H1 (cell line): Measurements from ENCODE around the gene CD8B2. TPM values are rescaled to one million over a fixed set of nuclear protein-coding genes. Genes with fewer than 3 reads are reported as not detected.

Source experiments
- CTCF ChIA-PET: fragments of 300-600 bp; sonication (Branson Sonifier 250); formaldehyde crosslinking; loops from one replicate; lab custom pipeline; 2021; ENCODE audit not compliant: partially characterized antibody; lab: Charles Lee
- POLR2A ChIA-PET: fragments of 300-600 bp; sonication (Branson Sonifier 250); formaldehyde crosslinking; loops from one replicate; lab custom pipeline; 2021; ENCODE audit warnings: inconsistent platforms; ENCODE audit not compliant: partially characterized antibody; lab: Charles Lee
- DNase-seq, 2 experiments: peaks; one replicate each; pipeline versions ENCODE4 v3.0.0 to v3.0.0-alpha.2; 2010 to 2022; ENCODE audit warnings: low spot score in 2 of 2, low read depth in 1 of 2, mixed read lengths in 1 of 2
- FAIRE-seq: peaks from 2 replicates; lab custom pipeline; 2011; peaks lifted over from hg19 to GRCh38; lab: Jason Lieb, UNC
- H2AFZ ChIP-seq: 2 replicates; pipeline ENCODE4 v1.8.1; 2012; ENCODE audit warnings: low read length, inconsistent platforms
- H2AK5ac ChIP-seq: 2 replicates; pipeline ENCODE4 v1.6.1; 2013; ENCODE audit warnings: low read depth, low read length
- H2BK120ac ChIP-seq: replicated peaks from 2 replicates; pipeline ENCODE3; 2013; ENCODE audit warnings: low read depth, low read length, inconsistent platforms
- H2BK12ac ChIP-seq: 2 replicates; pipeline ENCODE4 v1.6.1; 2013; ENCODE audit warnings: low read depth, low read length
- H2BK15ac ChIP-seq: 2 replicates; pipeline ENCODE4 v1.6.1; 2013; ENCODE audit warnings: low read length
- H2BK20ac ChIP-seq: 2 replicates; pipeline ENCODE4 v1.6.1; 2013; ENCODE audit warnings: low read length
- H2BK5ac ChIP-seq: 2 replicates; pipeline ENCODE4 v1.6.1; 2013; ENCODE audit warnings: low read depth, low read length
- H3K14ac ChIP-seq: 2 replicates; pipeline ENCODE4 v1.6.1; 2013; ENCODE audit warnings: inconsistent platforms; ENCODE audit not compliant: insufficient read length
- H3K18ac ChIP-seq: 2 replicates; pipeline ENCODE4 v1.6.1; 2013; ENCODE audit warnings: low read length; ENCODE audit errors: extremely low read depth
- H3K23ac ChIP-seq: 2 replicates; pipeline ENCODE4 v1.6.1; 2013; ENCODE audit warnings: inconsistent platforms; ENCODE audit not compliant: insufficient read length
- H3K23me2 ChIP-seq: 2 replicates; pipeline ENCODE4 v1.6.1; 2013; ENCODE audit warnings: low read depth, low read length
- H3K27ac ChIP-seq: 2 replicates; pipeline ENCODE4 v1.6.1; 2011; ENCODE audit warnings: low read depth, low read length, inconsistent platforms
- H3K27me3 ChIP-seq, 4 experiments: replicated peaks in 1 of 4; 1 replicate in 1 of 4; 2 replicates in 3 of 4; pipeline versions ENCODE4 v1.6.1 to v1.8.1; 2011 to 2013; ENCODE audit warnings: low read length in 3 of 4, mild to moderate bottlenecking in 3 of 4, inconsistent platforms in 2 of 4, mixed read lengths in 2 of 4, moderate library complexity in 1 of 4; ENCODE audit not compliant: control insufficient read depth in 3 of 4, insufficient read depth in 3 of 4; ENCODE audit errors: extremely low read depth in 1 of 4
- H3K36me3 ChIP-seq, 4 experiments: 2 replicates each; pipeline versions ENCODE4 v1.6.1 to v1.8.1; 2011 to 2013; ENCODE audit warnings: mild to moderate bottlenecking in 4 of 4, low read length in 3 of 4, moderate library complexity in 2 of 4, control low read depth in 1 of 4, inconsistent platforms in 1 of 4; ENCODE audit not compliant: insufficient read depth in 4 of 4, control insufficient read depth in 2 of 4
- H3K4ac ChIP-seq: replicated peaks from 2 replicates; pipeline ENCODE3; 2013; ENCODE audit warnings: low read length, low read depth, mixed read lengths, inconsistent platforms; ENCODE audit not compliant: insufficient read length
- H3K4me1 ChIP-seq, 4 experiments: replicated peaks in 1 of 4; 1 replicate in 1 of 4; 2 replicates in 3 of 4; pipeline versions ENCODE4 v1.6.1 to v1.8.1; 2011 to 2013; ENCODE audit warnings: low read length in 3 of 4, inconsistent platforms in 2 of 4, mixed read lengths in 1 of 4; ENCODE audit not compliant: insufficient read depth in 4 of 4, control insufficient read depth in 3 of 4
- H3K4me2 ChIP-seq, 2 experiments: 2 replicates each; pipeline versions ENCODE4 v1.6.1 to v1.8.1; 2011 to 2013; ENCODE audit warnings: low read depth in 2 of 2, low read length in 2 of 2, control low read depth in 1 of 2, inconsistent platforms in 1 of 2, mild to moderate bottlenecking in 1 of 2; ENCODE audit not compliant: insufficient read depth in 1 of 2
- H3K4me3 ChIP-seq, 4 experiments: fragments of 200-600, 300-600 bp in 1 of 4; sonication (generic), shearing (Covaris generic), sonication (Bioruptor Twin) in 1 of 4; 2 replicates each; pipeline versions ENCODE4 v1.5.1 to v1.8.1; 2011 to 2016; ENCODE audit warnings: low read length in 4 of 4, low read depth in 3 of 4, control low read depth in 2 of 4, inconsistent platforms in 2 of 4, mild to moderate bottlenecking in 2 of 4, mixed read lengths in 1 of 4, moderate library complexity in 1 of 4; ENCODE audit not compliant: insufficient read depth in 2 of 4; ENCODE audit errors: extremely low read depth in 1 of 4
- H3K56ac ChIP-seq: replicated peaks from 2 replicates; pipeline ENCODE3; 2013; ENCODE audit warnings: low read depth, mild to moderate bottlenecking, mixed read lengths, low read length, inconsistent platforms; ENCODE audit not compliant: insufficient read length
- H3K79me1 ChIP-seq: 2 replicates; pipeline ENCODE4 v1.6.1; 2013; ENCODE audit warnings: low read depth, low read length, control low read depth
- H3K79me2 ChIP-seq, 2 experiments: 2 replicates each; pipeline versions ENCODE4 v1.6.1 to v1.8.1; 2012 to 2013; ENCODE audit warnings: low read length in 2 of 2, mild to moderate bottlenecking in 2 of 2, inconsistent platforms in 1 of 2; ENCODE audit not compliant: insufficient read depth in 2 of 2, control insufficient read depth in 1 of 2
- H3K9ac ChIP-seq, 4 experiments: replicated peaks in 1 of 4; 1 replicate in 1 of 4; 2 replicates in 3 of 4; pipeline versions ENCODE4 v1.6.1 to v1.8.1; 2011 to 2013; ENCODE audit warnings: low read depth in 3 of 4, low read length in 3 of 4, control low read depth in 2 of 4, mild to moderate bottlenecking in 2 of 4, moderate library complexity in 2 of 4, inconsistent platforms in 1 of 4; ENCODE audit errors: extremely low read depth in 1 of 4
- H3K9me3 ChIP-seq, 2 experiments: 2 replicates each; pipeline versions ENCODE4 v1.6.1 to v1.8.1; 2012 to 2013; ENCODE audit warnings: mild to moderate bottlenecking in 2 of 2, moderate library complexity in 2 of 2, control low read depth in 1 of 2, inconsistent platforms in 1 of 2, low read depth in 1 of 2, low read length in 1 of 2, mixed read lengths in 1 of 2; ENCODE audit not compliant: insufficient read depth in 2 of 2
- H4K20me1 ChIP-seq, 2 experiments: replicated peaks in 1 of 2; 2 replicates each; pipeline versions ENCODE3 to v1.8.1; 2011 to 2013; ENCODE audit warnings: inconsistent platforms in 2 of 2, low read length in 2 of 2, mild to moderate bottlenecking in 1 of 2; ENCODE audit not compliant: insufficient read depth in 2 of 2, control insufficient read depth in 1 of 2
- H4K5ac ChIP-seq: 2 replicates; pipeline ENCODE4 v1.6.1; 2013; ENCODE audit warnings: low read length, low read depth, mixed read lengths, inconsistent platforms; ENCODE audit not compliant: insufficient read length
- H4K8ac ChIP-seq: 2 replicates; pipeline ENCODE4 v1.8.0; 2013; ENCODE audit warnings: mild to moderate bottlenecking, moderate library complexity, low read length, inconsistent platforms; ENCODE audit not compliant: insufficient read depth; ENCODE audit errors: extremely low read depth
- H4K91ac ChIP-seq: replicated peaks from 2 replicates; pipeline ENCODE3; 2013; ENCODE audit warnings: low read length, mixed read lengths, inconsistent platforms; ENCODE audit not compliant: insufficient read length
- BCL11A ChIP-seq, 2 experiments: IDR thresholded peaks; one replicate each; pipeline ENCODE4 v1.6.1; 2011; ENCODE audit warnings: low read depth in 2 of 2, low read length in 2 of 2, mild to moderate bottlenecking in 2 of 2
- BRCA1 ChIP-seq: IDR thresholded peaks from 2 replicates; pipeline ENCODE4 v1.6.1; 2012; ENCODE audit warnings: low read depth, low read length, improper control_type of control experiment
- E2F6 ChIP-seq: IDR thresholded peaks from 2 replicates; pipeline ENCODE4 v1.6.1; 2012; ENCODE audit warnings: inconsistent platforms
- RFX5 ChIP-seq: IDR thresholded peaks from 2 replicates; pipeline ENCODE4 v1.6.1; 2011; ENCODE audit warnings: low read depth, low read length, improper control_type of control experiment, borderline replicate concordance
- SIX5 ChIP-seq: IDR thresholded peaks from 2 replicates; pipeline ENCODE4 v1.6.1; 2011; ENCODE audit warnings: mild to moderate bottlenecking, low read depth, low read length
- WGBS, 2 experiments: shearing (Covaris generic) in 1 of 2; methylation state at CpG; one replicate each; pipeline versions ENCODE4 v1.1.6 to v1.1.7; 2013 to 2015; ENCODE audit warnings: low lambda C conversion rate in 2 of 2, mixed read lengths in 2 of 2, inconsistent platforms in 1 of 2, low coverage in 1 of 2, missing lambda C conversion rate in 1 of 2; ENCODE audit not compliant: insufficient replicate concordance in 2 of 2, insufficient coverage in 1 of 2, insufficient read length in 1 of 2; ENCODE audit errors: extremely low coverage in 1 of 2, missing lambda C conversion rate in 1 of 2; 5-methylcytosine and 5-hydroxymethylcytosine counted together
- polyA plus RNA-seq, 7 experiments: library from polyadenylated mRNA; depleted of rRNA in 3 of 7; stranded (reverse) in 5 of 7; unstranded in 2 of 7; fragments of >200 nt in 5 of 7; fragments of 200-250 nt in 2 of 7; gene quantifications; 1 replicate in 5 of 7; 2 replicates in 1 of 7; 4 replicates in 1 of 7; pipeline versions ENCODE4 v1.2.1 to v1.2.3, GENCODE V29; 2011 to 2013; ENCODE audit warnings: missing spikeins in 2 of 7, mixed read lengths in 2 of 7
- total RNA-seq: library from RNA; stranded (reverse); fragmentation: NEBNext Ultra II Directional; extraction: Animal tissue kit (Norgen Biotek cat#: 25700); gene quantifications from 2 replicates; pipeline ENCODE4 v1.2.1, GENCODE V29; 2021

The CD8B2 gene
- total and polyA plus RNA-seq, 2 of the 8 experiments (the other 6 are each of a cell fraction or from before 2014, with no cell fraction given): 0.03 TPM; not detected in 1

GRCh38 chr2:106531676-106532214 lies 44.6 kb downstream of the CD8B2 start:
- H3K4me1 ChIP-seq: no peaks in the 10 kb centered on the region
- DNase-seq: no peak
- no peak overlapping the region for H2BK5ac ChIP-seq
- no peak overlapping the region for H3K4ac ChIP-seq
- no peak overlapping the region for H4K5ac ChIP-seq
- no peak overlapping the region for H2AK5ac ChIP-seq
- H2AFZ ChIP-seq: no peak overlapping the region
- no peak overlapping the region for H3K9ac ChIP-seq
- no peak for FAIRE-seq
- H3K4me2 ChIP-seq: no peak overlapping the region
- no peak overlapping the region for H4K91ac ChIP-seq
- no peak overlapping the region for H2BK12ac ChIP-seq
- POLR2A ChIA-PET: no interaction called here
- H3K23ac ChIP-seq: no peak overlapping the region
- H3K79me1 ChIP-seq: no peaks in the 10 kb centered on the region
- no peak overlapping the region for H3K18ac ChIP-seq
- H3K27me3 ChIP-seq: no peaks in the 10 kb centered on the region
- no peak overlapping the region for H3K14ac ChIP-seq
- H3K27ac ChIP-seq: no peak overlapping the region
- H3K79me2 ChIP-seq: no peaks in the 10 kb centered on the region
- H3K36me3 ChIP-seq: no peaks in the 10 kb centered on the region
- H2BK20ac ChIP-seq: no peak overlapping the region
- H3K9me3 ChIP-seq: no peaks in the 10 kb centered on the region
- no peak overlapping the region for H2BK120ac ChIP-seq
- H4K8ac ChIP-seq: no peak overlapping the region
- H4K20me1 ChIP-seq: no peaks in the 10 kb centered on the region
- no peak overlapping the region for H3K56ac ChIP-seq
- H2BK15ac ChIP-seq: no peak overlapping the region
- CTCF ChIA-PET: interaction anchor here (1.0 kb wide), 1 partner anchor 11 kb away, joined by 4 read pairs; no protein-coding TSS in a partner anchor
- 87% methylated on average over 7 of the region's 7 CpGs; no CpG with 5 or more reads in 1 of the 2 experiments for WGBS, 2 experiments
- no peak overlapping the region for H3K4me3 ChIP-seq
- TF ChIP-seq SIX5 (no peak), E2F6 (no peak), RFX5 (no peak), BCL11A (IDR thresholded peaks at IDR 0.05; ENCODE audit: low read depth in 2 of 2, low read length in 2 of 2) (no peak), BRCA1 (no peak)
- H3K23me2 ChIP-seq: no peaks in the 10 kb centered on the region
